NCI-H2196 (cell line): ENCODE results near the gene PDE9A.

Source experiments
- DNase-seq: peaks from one replicate; lab custom pipeline; 2025; ENCODE audit not compliant: unreplicated experiment; lab: John Stamatoyannopoulos, UW

Gene PDE9A

GRCh38 chr21:42641311-42642218, 11.9 kb upstream of the PDE9A start:
- no peak for DNase-seq

- no peak for DNase-seq
Measured at GRCh38 chr21:42642219-42642745, 11.1 kb upstream of the PDE9A start.

- no peak for DNase-seq
Measured at GRCh38 chr21:42644223-42645208, 8.9 kb upstream of the PDE9A start.

GRCh38 chr21:42645211-42646075, 8.0 kb upstream of the PDE9A start:
- no peak for DNase-seq

GRCh38 chr21:42646076-42646825, 7.2 kb upstream of the PDE9A start:
- no peak for DNase-seq

- DNase-seq, result no peak
Measured at GRCh38 chr21:42646836-42647235, 6.6 kb upstream of the PDE9A start.

GRCh38 chr21:42648606-42649005, 4.8 kb upstream of the PDE9A start:
- no peak for DNase-seq

- no peak for DNase-seq
Measured at GRCh38 chr21:42649122-42650032, 4.0 kb upstream of the PDE9A start.

- no peak for DNase-seq
Measured at GRCh38 chr21:42650033-42650370, 3.4 kb upstream of the PDE9A start.

GRCh38 chr21:42650441-42651421, 2.7 kb upstream of the PDE9A start:
- no peak for DNase-seq

GRCh38 chr21:42651515-42652401, 1.7 kb upstream of the PDE9A start:
- no peak for DNase-seq

GRCh38 chr21:42652527-42653230, 742 bp upstream of the PDE9A start:
- DNase-seq, result peak; percentile 63

- no peak for DNase-seq
Measured at GRCh38 chr21:42654179-42654912, 925 bp downstream of the PDE9A start.

GRCh38 chr21:42654913-42655795, 1.7 kb downstream of the PDE9A start:
- no peak for DNase-seq
